Measurements from ENCODE around the gene AFF2.

Gene AFF2

DNA sequence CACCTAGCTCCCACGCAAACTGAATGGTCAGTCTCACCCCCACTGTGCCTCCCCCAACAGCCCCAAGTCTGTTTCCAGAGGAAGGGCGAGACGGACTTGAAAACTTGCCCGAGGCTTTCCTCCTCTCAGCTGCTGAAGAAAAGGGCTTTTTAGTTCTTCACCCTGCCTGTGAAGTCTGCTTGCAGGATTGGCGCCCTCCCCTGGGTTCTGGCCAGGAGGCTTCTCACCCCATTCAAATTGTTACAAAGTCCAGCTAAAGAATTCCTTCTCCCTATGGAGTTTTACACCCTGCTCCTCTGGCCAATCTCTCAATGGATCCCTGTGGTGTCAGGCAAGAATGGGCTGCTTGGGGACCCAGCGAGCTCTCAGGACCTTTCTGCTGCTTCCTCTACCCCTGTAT is 241.0 kb downstream of the AFF2 start:
- WGBS = 36% methylated on average over 6 of the region's 6 CpGs
- no peaks in the 10 kb centered on the region for H3K27me3 ChIP-seq (ENCODE audit: insufficient read depth, low read length)
- no peak overlapping the region for H3K9ac ChIP-seq (ENCODE audit: low read depth, low read length)
- H3K4me1 ChIP-seq (ENCODE audit: insufficient read depth, low read length) = no peaks in the 10 kb centered on the region
- no peaks in the 10 kb centered on the region for H3K9me3 ChIP-seq (ENCODE audit: insufficient read depth, low read depth, low read length)
- H3K4me3 ChIP-seq (ENCODE audit: low read length) = no peak overlapping the region
- H3K36me3 ChIP-seq (ENCODE audit: insufficient read depth, low read length) = no peaks in the 10 kb centered on the region
- no peak overlapping the region for H3K27ac ChIP-seq (ENCODE audit: low read depth, low read length)

GRCh38 chrX:148755111-148755510 is 254.7 kb downstream of the AFF2 start:
- Histone ChIP-seq H3K9ac (ENCODE audit: low read depth, low read length) (no peak overlapping the region), H3K4me3 (ENCODE audit: low read length) (no peak overlapping the region), H3K9me3 (ENCODE audit: insufficient read depth, low read depth, low read length) (no peaks in the 10 kb centered on the region), H3K36me3 (ENCODE audit: insufficient read depth, low read length) (no peaks in the 10 kb centered on the region), H3K4me1 (ENCODE audit: insufficient read depth, low read length) (no peaks in the 10 kb centered on the region), H3K27me3 (ENCODE audit: insufficient read depth, low read length) (no peaks in the 10 kb centered on the region), H3K27ac (ENCODE audit: low read depth, low read length) (no peak overlapping the region)
- 98% methylated on average over 7 of the region's 7 CpGs for WGBS

DNA sequence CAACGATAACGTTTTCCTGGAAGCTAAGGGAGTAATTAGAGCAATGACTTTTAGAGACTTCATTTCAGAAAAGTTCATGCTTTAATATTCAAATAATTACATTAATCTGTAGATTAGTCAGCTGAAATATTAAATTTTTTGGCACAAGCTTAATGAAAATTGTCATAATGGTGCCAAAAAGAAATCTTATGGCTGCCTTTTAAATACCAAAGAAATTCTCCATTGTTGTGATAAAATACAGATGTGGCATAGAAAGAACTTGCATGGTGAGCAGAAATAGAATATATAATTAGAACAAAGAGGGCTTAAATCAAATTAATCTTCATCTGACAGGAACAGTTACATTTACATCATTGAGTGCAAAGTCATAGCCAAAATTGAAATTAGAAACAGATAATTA is 263.5 kb downstream of the AFF2 start:
- Histone ChIP-seq H3K9me3 (ENCODE audit: insufficient read depth, low read depth, low read length) (no peaks in the 10 kb centered on the region), H3K27me3 (ENCODE audit: insufficient read depth, low read length) (no peaks in the 10 kb centered on the region), H3K36me3 (ENCODE audit: insufficient read depth, low read length) (no peaks in the 10 kb centered on the region), H3K27ac (ENCODE audit: low read depth, low read length) (no peak overlapping the region), H3K4me3 (ENCODE audit: low read length) (no peak overlapping the region), H3K4me1 (ENCODE audit: insufficient read depth, low read length) (no peaks in the 10 kb centered on the region), H3K9ac (ENCODE audit: low read depth, low read length) (no peak overlapping the region)
- WGBS = 100% methylated on average over 2 of the region's 2 CpGs

- Histone ChIP-seq H3K4me1 (ENCODE audit: insufficient read depth, low read length) (no peaks in the 10 kb centered on the region), H3K4me3 (ENCODE audit: low read length) (no peak overlapping the region), H3K9ac (ENCODE audit: low read depth, low read length) (no peak overlapping the region), H3K27ac (ENCODE audit: low read depth, low read length) (no peak overlapping the region), H3K36me3 (ENCODE audit: insufficient read depth, low read length) (no peaks in the 10 kb centered on the region), H3K9me3 (ENCODE audit: insufficient read depth, low read depth, low read length) (no peaks in the 10 kb centered on the region), H3K27me3 (ENCODE audit: insufficient read depth, low read length) (no peaks in the 10 kb centered on the region)
- 85% methylated on average over 1 of the region's 3 CpGs for WGBS
Measured at GRCh38 chrX:148768296-148768695, 267.9 kb downstream of the AFF2 start.

DNA sequence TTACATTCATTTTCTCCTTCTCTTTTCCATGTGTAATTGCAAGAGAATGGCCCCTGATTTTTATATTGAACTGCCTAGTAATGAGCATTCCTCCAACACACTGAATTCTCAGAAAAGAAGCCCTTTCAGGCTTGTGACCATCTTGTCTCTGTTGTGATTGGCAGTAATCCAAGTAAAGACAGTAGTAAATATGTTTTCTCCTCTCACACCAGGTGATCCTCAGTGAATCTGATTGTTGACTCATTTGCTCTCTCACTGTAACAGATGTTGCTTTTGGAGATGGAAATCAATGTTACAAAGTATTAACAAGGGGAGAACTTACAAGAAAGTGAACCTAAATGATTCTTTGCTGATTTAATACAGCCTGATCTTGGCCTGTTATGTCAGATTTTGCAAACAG is 271.0 kb downstream of the AFF2 start:
- Histone ChIP-seq H3K36me3 (ENCODE audit: insufficient read depth, low read length) (no peaks in the 10 kb centered on the region), H3K4me3 (ENCODE audit: low read length) (no peak overlapping the region), H3K9me3 (ENCODE audit: insufficient read depth, low read depth, low read length) (no peaks in the 10 kb centered on the region), H3K9ac (ENCODE audit: low read depth, low read length) (no peak overlapping the region), H3K27me3 (ENCODE audit: insufficient read depth, low read length) (no peaks in the 10 kb centered on the region), H3K27ac (ENCODE audit: low read depth, low read length) (no peak overlapping the region), H3K4me1 (ENCODE audit: insufficient read depth, low read length) (no peaks in the 10 kb centered on the region)

GRCh38 chrX:148774276-148774675 is 273.9 kb downstream of the AFF2 start:
- WGBS = 97% methylated on average over 4 of the region's 4 CpGs
- no peaks in the 10 kb centered on the region for H3K9me3 ChIP-seq (ENCODE audit: insufficient read depth, low read depth, low read length)
- H3K4me1 ChIP-seq (ENCODE audit: insufficient read depth, low read length) = no peaks in the 10 kb centered on the region
- H3K36me3 ChIP-seq (ENCODE audit: insufficient read depth, low read length) = no peaks in the 10 kb centered on the region
- no peak overlapping the region for H3K9ac ChIP-seq (ENCODE audit: low read depth, low read length)
- H3K4me3 ChIP-seq (ENCODE audit: low read length) = no peak overlapping the region
- H3K27ac ChIP-seq (ENCODE audit: low read depth, low read length) = no peak overlapping the region
- no peaks in the 10 kb centered on the region for H3K27me3 ChIP-seq (ENCODE audit: insufficient read depth, low read length)

GRCh38 chrX:148784137-148784536 is 283.7 kb downstream of the AFF2 start:
- WGBS = 55% methylated on average over 2 of the region's 2 CpGs
- Histone ChIP-seq H3K27me3 (ENCODE audit: insufficient read depth, low read length) (no peaks in the 10 kb centered on the region), H3K4me1 (ENCODE audit: insufficient read depth, low read length) (peaks cover 16% of the 10 kb centered on the region; the same call in 1 of the 2 replicates), H3K9me3 (ENCODE audit: insufficient read depth, low read depth, low read length) (no peaks in the 10 kb centered on the region), H3K4me3 (ENCODE audit: low read length) (no peak overlapping the region), H3K36me3 (ENCODE audit: insufficient read depth, low read length) (no peaks in the 10 kb centered on the region), H3K27ac (ENCODE audit: low read depth, low read length) (no peak overlapping the region), H3K9ac (ENCODE audit: low read depth, low read length) (no peak overlapping the region)

- no peak overlapping the region for H3K4me3 ChIP-seq (ENCODE audit: low read length)
- H3K36me3 ChIP-seq (ENCODE audit: insufficient read depth, low read length) = no peaks in the 10 kb centered on the region
- H3K4me1 ChIP-seq (ENCODE audit: insufficient read depth, low read length) = peaks cover 16% of the 10 kb centered on the region; the same call in 1 of the 2 replicates
- no peak overlapping the region for H3K9ac ChIP-seq (ENCODE audit: low read depth, low read length)
- no peaks in the 10 kb centered on the region for H3K27me3 ChIP-seq (ENCODE audit: insufficient read depth, low read length)
- 57% methylated on average over 4 of the region's 9 CpGs for WGBS
- no peaks in the 10 kb centered on the region for H3K9me3 ChIP-seq (ENCODE audit: insufficient read depth, low read depth, low read length)
- H3K27ac ChIP-seq (ENCODE audit: low read depth, low read length) = no peak overlapping the region
Measured at GRCh38 chrX:148784856-148785255, 284.4 kb downstream of the AFF2 start.

DNA sequence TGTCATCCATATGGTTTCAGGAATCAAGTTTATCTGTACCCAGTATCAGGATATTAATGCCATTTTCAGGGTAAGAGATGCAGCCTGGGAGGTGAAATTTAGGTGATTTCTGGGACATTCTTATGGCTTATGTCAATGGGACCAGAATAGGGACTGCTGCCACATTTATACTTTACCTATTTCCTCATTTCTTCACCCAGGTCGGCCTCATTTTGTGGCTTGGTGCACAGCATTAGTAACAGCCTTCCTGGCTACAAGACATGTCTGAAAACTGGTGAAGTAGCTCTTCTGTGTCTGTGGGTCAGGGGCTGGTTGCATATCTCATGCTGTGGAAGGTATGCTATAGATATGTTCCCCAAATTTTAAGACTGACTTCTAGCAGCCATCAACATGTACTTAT is 284.8 kb downstream of the AFF2 start:
- Histone ChIP-seq H3K4me3 (ENCODE audit: low read length) (no peak overlapping the region), H3K36me3 (ENCODE audit: insufficient read depth, low read length) (no peaks in the 10 kb centered on the region), H3K27ac (ENCODE audit: low read depth, low read length) (no peak overlapping the region), H3K9me3 (ENCODE audit: insufficient read depth, low read depth, low read length) (no peaks in the 10 kb centered on the region), H3K4me1 (ENCODE audit: insufficient read depth, low read length) (peaks cover 16% of the 10 kb centered on the region; the same call in 1 of the 2 replicates), H3K27me3 (ENCODE audit: insufficient read depth, low read length) (no peaks in the 10 kb centered on the region), H3K9ac (ENCODE audit: low read depth, low read length) (no peak overlapping the region)
- WGBS = 92% methylated on average over 1 of the region's 1 CpG

DNA sequence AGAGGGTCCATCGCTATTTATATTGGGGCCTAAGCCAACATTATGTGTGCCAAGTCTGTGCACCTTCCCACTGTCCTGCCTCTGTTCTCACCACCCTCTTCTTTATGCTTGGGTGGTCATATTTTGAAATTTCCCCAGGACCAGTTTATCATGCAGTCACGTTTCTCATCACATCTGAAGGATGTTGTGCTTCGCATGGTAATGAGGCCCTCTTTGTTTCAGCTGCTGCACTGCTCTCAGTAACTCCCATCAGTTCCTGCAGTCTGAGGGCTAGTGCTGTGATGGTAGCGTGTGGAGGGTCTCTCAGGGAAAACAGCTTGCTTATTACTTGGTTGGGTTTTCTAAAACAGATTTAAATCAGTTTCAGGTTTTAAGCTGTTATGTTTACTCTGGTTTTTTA is 288.0 kb downstream of the AFF2 start:
- H3K27me3 ChIP-seq (ENCODE audit: insufficient read depth, low read length) = no peaks in the 10 kb centered on the region
- H3K9me3 ChIP-seq (ENCODE audit: insufficient read depth, low read depth, low read length) = no peaks in the 10 kb centered on the region
- no peak overlapping the region for H3K4me3 ChIP-seq (ENCODE audit: low read length)
- 86% methylated on average over 4 of the region's 4 CpGs for WGBS
- no peaks in the 10 kb centered on the region for H3K36me3 ChIP-seq (ENCODE audit: insufficient read depth, low read length)
- no peak overlapping the region for H3K27ac ChIP-seq (ENCODE audit: low read depth, low read length)
- peaks cover 16% of the 10 kb centered on the region; the same call in 1 of the 2 replicates for H3K4me1 ChIP-seq (ENCODE audit: insufficient read depth, low read length)
- H3K9ac ChIP-seq (ENCODE audit: low read depth, low read length) = no peak overlapping the region

DNA sequence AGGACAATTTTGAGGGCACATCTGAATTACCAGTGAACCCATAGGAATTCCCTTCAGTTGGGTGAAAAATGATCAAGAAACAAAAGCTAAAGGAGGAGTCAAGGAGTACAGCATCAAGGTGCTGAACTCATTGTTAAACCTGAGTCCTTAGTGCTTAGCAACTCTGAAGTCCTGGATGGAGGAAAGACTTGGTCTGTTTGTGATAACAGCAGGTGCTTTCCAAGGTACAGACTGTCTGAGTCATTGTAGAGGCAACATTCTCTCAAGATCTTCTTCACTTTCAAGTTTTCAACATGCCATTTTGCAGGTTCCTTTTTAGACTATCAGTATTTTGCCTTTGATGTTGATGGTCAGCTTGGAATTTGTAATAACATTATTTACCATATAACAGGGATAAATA is 293.9 kb downstream of the AFF2 start:
- H3K9ac ChIP-seq (ENCODE audit: low read depth, low read length) = no peak overlapping the region
- H3K27ac ChIP-seq (ENCODE audit: low read depth, low read length) = no peak overlapping the region
- H3K36me3 ChIP-seq (ENCODE audit: insufficient read depth, low read length) = no peaks in the 10 kb centered on the region
- H3K27me3 ChIP-seq (ENCODE audit: insufficient read depth, low read length) = no peaks in the 10 kb centered on the region
- no peaks in the 10 kb centered on the region for H3K9me3 ChIP-seq (ENCODE audit: insufficient read depth, low read depth, low read length)
- no peak overlapping the region for H3K4me3 ChIP-seq (ENCODE audit: low read length)
- H3K4me1 ChIP-seq (ENCODE audit: insufficient read depth, low read length) = no peaks in the 10 kb centered on the region

GRCh38 chrX:148804579-148805355 is 304.4 kb downstream of the AFF2 start:
- Histone ChIP-seq H3K4me3 (ENCODE audit: low read length) (no peak overlapping the region), H3K9me3 (ENCODE audit: insufficient read depth, low read depth, low read length) (no peaks in the 10 kb centered on the region), H3K36me3 (ENCODE audit: insufficient read depth, low read length) (no peaks in the 10 kb centered on the region), H3K27ac (ENCODE audit: low read depth, low read length) (no peak overlapping the region), H3K9ac (ENCODE audit: low read depth, low read length) (no peak overlapping the region), H3K4me1 (ENCODE audit: insufficient read depth, low read length) (peaks cover 16% of the 10 kb centered on the region; the same call in 1 of the 2 replicates), H3K27me3 (ENCODE audit: insufficient read depth, low read length) (no peaks in the 10 kb centered on the region)
- 93% methylated on average over 7 of the region's 8 CpGs for WGBS
